PC-9 (cell line): ENCODE data around the gene TWNK. TPM values are rescaled to one million over a fixed set of nuclear protein-coding genes. Genes with fewer than 3 reads are reported as not detected.

Source experiments
- BruUV-seq: library from RNA; stranded (reverse); fragments of 400-500 nt; replicated peaks from 2 replicates; lab custom pipeline; 2021; lab: Mats Ljungman, UMichigan
- CTCF ChIA-PET: fragments of 300-600 bp; sonication (Branson Sonifier 250); formaldehyde crosslinking; loops from one replicate; lab custom pipeline; 2022; ENCODE audit warnings: antibody characterized with exemption; lab: Charles Lee
- POLR2A ChIA-PET: fragments of 300-600 bp; sonication (Branson Sonifier 250); formaldehyde crosslinking; loops from one replicate; lab custom pipeline; 2022; ENCODE audit warnings: antibody characterized with exemption; ENCODE audit not compliant: unreplicated experiment; lab: Charles Lee
- DNase-seq, 2 experiments: peaks; one replicate each; pipeline versions ENCODE4 v3.0.0 to v3.0.0-alpha.2; 2015 to 2022; ENCODE audit warnings: mixed read lengths in 1 of 2
- H2AFZ ChIP-seq: fragments of 200-600 bp; sonication (generic); 2 replicates; pipeline ENCODE4 v1.8.1; 2017; ENCODE audit warnings: antibody characterized with exemption
- H3F3A ChIP-seq: fragments of 200-600 bp; sonication (generic); 2 replicates; pipeline ENCODE4 v1.8.1; 2017; ENCODE audit warnings: antibody characterized with exemption, mild to moderate bottlenecking, low read depth; ENCODE audit not compliant: insufficient read depth
- H3K27ac ChIP-seq: fragments of 200-600 bp; sonication (generic); 2 replicates; pipeline ENCODE4 v1.6.1; 2016; ENCODE audit warnings: mixed run types
- H3K27me3 ChIP-seq: fragments of 200-600 bp; sonication (generic); 2 replicates; pipeline ENCODE4 v1.6.1; 2016; ENCODE audit warnings: low read depth, mixed run types; ENCODE audit not compliant: insufficient read depth
- H3K36me3 ChIP-seq: fragments of 200-600 bp; sonication (generic); 2 replicates; pipeline ENCODE4 v1.6.1; 2016; ENCODE audit warnings: low read depth, mixed run types
- H3K4me1 ChIP-seq: fragments of 200-600 bp; sonication (generic); replicated peaks from 2 replicates; pipeline ENCODE4 v1.6.1; 2016; ENCODE audit warnings: mixed run types; ENCODE audit not compliant: insufficient read depth
- H3K4me2 ChIP-seq: fragments of 200-600 bp; sonication (generic); 2 replicates; pipeline ENCODE4 v1.6.1; 2017; ENCODE audit warnings: mixed run types
- H3K4me3 ChIP-seq: fragments of 200-600 bp; sonication (generic); 2 replicates; pipeline ENCODE4 v1.6.1; 2016; ENCODE audit warnings: mixed run types
- H3K79me2 ChIP-seq: fragments of 200-600 bp; sonication (generic); 2 replicates; pipeline ENCODE4 v1.6.1; 2017; ENCODE audit warnings: low read depth, mixed run types
- H3K9me2 ChIP-seq: fragments of 200-600 bp; sonication (generic); 2 replicates; pipeline ENCODE4 v1.8.1; 2017; ENCODE audit warnings: mild to moderate bottlenecking; ENCODE audit not compliant: insufficient read depth
- H3K9me3 ChIP-seq: fragments of 200-600 bp; sonication (generic); 2 replicates; pipeline ENCODE4 v1.8.1; 2016; ENCODE audit warnings: low read depth; ENCODE audit not compliant: insufficient read depth
- H4K20me1 ChIP-seq: fragments of 200-600 bp; sonication (generic); 2 replicates; pipeline ENCODE4 v1.8.1; 2017; ENCODE audit not compliant: insufficient read depth
- EZH2 ChIP-seq: fragments of 200-600 bp; sonication (generic); IDR thresholded peaks from 2 replicates; pipeline ENCODE4 v1.8.0; 2017; ENCODE audit warnings: antibody characterized with exemption, low read depth
- intact Hi-C: fragments of 100-400 bp; cut with micrococcal nuclease; formaldehyde crosslinking; loops from one replicate; pipeline ENCODE4 v1.10.0; 2022; ENCODE audit not compliant: unreplicated experiment
- total RNA-seq: library from RNA; stranded (reverse); gene quantifications from 2 replicates; pipeline ENCODE4 v1.2.3, GENCODE V29; 2021
- TF ChIP-seq, protein P1 (sequence below): fragments of 200-600 bp; sonication (generic); conservative IDR thresholded peaks from 2 replicates; pipeline ENCODE4 v1.6.1; 2017; ENCODE audit warnings: mixed run types, antibody characterized with exemption, mild to moderate bottlenecking, moderate library complexity

TWNK gene
- total RNA-seq, 1 experiment from 2014 or later = 7.9 TPM

DNA sequence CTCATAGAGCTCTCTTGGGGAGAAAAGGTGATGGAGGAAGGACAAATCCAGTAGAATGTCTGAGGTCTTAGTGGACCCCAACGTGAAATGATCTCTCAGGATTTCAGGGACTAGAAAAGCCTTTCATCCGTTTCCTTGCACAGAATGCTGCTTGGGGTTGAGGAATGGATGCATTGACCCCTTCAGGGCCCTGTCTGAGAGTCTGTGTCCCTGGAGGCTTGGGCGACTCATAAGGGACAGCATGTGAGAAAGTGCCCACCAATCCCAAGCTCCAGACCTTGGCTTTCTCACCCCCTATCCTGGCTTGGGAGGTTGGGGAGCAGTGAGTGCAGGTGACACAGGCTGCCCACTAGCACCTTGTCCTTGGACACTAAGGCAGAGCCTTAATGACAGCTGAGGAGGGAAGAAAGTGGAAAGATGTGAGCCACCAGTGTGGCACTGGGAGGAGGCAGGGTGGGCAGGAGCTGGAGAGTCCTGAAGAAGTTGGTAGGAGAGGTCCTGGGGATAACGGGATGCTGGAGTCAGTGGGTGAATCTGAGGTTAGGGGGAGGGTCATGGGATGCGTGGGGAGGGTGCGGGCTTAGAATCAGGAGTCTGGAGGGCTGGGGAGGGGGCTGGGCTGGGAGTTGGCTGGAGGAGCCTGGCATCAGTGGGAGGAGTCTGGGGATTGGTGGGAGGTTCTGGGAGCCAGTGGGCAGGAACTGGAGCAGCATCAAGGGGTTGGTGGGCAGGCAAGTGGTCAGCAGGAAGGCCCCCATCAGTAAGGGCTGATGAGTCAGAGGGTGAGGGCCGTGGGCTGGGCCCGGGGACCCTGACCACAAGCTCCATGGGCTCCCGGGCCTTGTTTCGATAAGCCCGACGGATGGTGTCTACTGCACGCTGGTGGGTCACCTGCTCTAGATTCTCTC lies 20.8 kb downstream of the TWNK start:
- no peaks in the 10 kb centered on the region for H3K27me3 ChIP-seq
- no peak overlapping the region for H3K4me2 ChIP-seq
- peaks cover 9% of the 10 kb centered on the region; the same call in 1 of the 2 replicates for H3F3A ChIP-seq
- H3K9me3 ChIP-seq = no peaks in the 10 kb centered on the region
- CTCF ChIA-PET = interaction anchor here (1.1 kb wide), 1 partner anchor 12 kb away, joined by 3 read pairs; no protein-coding TSS in a partner anchor
- intact Hi-C loops = no loop called here
- no peak for TF ChIP-seq EZH2
- H4K20me1 ChIP-seq = no peaks in the 10 kb centered on the region
- no peaks in the 10 kb centered on the region for H3K36me3 ChIP-seq
- POLR2A ChIA-PET = no interaction called here
- no peaks in the 10 kb centered on the region for H3K9me2 ChIP-seq
- H3K4me1 ChIP-seq = peaks cover 2% of the 10 kb centered on the region
- H3K4me3 ChIP-seq = no peak overlapping the region
- BruUV-seq = no TSS peak
- no peak overlapping the region for H3K27ac ChIP-seq
- H3K79me2 ChIP-seq = no peaks in the 10 kb centered on the region
- no peak for DNase-seq
- H2AFZ ChIP-seq = no peak overlapping the region

DNA sequence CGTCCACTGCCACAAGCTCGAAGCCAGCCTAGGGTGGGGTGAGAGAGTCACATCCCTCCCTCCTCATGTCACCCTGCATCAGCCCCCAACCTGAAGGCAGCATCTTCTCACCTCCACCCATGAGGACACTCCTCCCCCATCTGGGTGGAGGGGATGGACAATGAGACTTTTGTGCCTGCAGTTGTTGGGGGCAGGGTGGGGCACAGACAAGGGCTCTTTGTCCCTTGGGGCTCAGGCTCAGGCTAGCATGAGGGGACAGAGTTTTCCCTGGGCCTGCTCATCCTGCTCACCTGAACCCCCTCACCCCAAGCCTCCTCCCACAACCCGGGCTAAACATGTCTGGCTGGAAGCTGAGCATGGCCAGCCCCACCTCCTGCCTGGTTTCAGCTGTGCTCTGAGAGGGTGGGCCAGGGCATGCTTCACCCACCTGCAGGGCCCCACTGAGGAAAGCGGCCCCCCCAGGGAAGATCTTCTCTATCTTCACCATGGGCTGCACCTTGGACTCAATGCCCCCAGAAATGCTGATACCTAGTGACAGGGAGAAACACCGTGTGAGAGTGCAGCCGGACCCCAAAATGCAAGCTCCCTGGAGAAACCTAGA lies 21.6 kb downstream of the TWNK start:
- Histone ChIP-seq H3K4me3 (no peak overlapping the region), H3K27ac (no peak overlapping the region), H3K9me3 (no peaks in the 10 kb centered on the region), H3K27me3 (no peaks in the 10 kb centered on the region), H3K4me1 (peaks cover 5% of the 10 kb centered on the region), H3K79me2 (no peaks in the 10 kb centered on the region), H3K9me2 (no peaks in the 10 kb centered on the region), H3K36me3 (no peaks in the 10 kb centered on the region), H3K4me2 (no peak overlapping the region), H4K20me1 (no peaks in the 10 kb centered on the region), H2AFZ (no peak overlapping the region), H3F3A (peaks cover 13% of the 10 kb centered on the region; the same call in 1 of the 2 replicates)
- ChIA-PET POLR2A (no interaction called here), CTCF (no interaction called here)
- no peak for DNase-seq
- intact Hi-C loops = no loop called here
- TF ChIP-seq, protein P1, sequence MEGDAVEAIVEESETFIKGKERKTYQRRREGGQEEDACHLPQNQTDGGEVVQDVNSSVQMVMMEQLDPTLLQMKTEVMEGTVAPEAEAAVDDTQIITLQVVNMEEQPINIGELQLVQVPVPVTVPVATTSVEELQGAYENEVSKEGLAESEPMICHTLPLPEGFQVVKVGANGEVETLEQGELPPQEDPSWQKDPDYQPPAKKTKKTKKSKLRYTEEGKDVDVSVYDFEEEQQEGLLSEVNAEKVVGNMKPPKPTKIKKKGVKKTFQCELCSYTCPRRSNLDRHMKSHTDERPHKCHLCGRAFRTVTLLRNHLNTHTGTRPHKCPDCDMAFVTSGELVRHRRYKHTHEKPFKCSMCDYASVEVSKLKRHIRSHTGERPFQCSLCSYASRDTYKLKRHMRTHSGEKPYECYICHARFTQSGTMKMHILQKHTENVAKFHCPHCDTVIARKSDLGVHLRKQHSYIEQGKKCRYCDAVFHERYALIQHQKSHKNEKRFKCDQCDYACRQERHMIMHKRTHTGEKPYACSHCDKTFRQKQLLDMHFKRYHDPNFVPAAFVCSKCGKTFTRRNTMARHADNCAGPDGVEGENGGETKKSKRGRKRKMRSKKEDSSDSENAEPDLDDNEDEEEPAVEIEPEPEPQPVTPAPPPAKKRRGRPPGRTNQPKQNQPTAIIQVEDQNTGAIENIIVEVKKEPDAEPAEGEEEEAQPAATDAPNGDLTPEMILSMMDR = no peak
- TF ChIP-seq EZH2 = no peak
- BruUV-seq = no TSS peak

DNA sequence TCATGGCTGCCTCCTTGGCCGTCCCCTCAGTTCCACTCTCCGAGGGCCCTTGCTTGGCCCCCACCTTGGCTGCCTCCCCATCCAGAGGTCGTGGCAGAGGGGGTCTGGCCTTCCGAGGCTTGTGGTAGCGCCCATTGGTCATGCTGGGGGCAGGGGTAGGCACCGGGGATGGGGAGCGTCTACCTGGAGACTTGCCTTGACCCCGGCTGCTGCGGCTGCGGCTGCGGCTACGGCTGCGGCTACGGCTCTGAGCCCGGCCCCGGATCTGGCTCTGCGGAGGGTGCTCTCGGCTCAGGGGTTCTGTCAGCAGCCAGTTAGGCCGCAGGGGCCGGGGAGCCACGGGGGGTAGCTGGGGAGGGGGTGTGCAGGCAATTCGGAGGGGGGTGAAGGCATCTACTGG lies 23.0 kb downstream of the TWNK start:
- POLR2A ChIA-PET = no interaction called here
- DNase-seq = no peak
- no peak overlapping the region for H2AFZ ChIP-seq
- no peak overlapping the region for H3K27ac ChIP-seq
- H3K4me1 ChIP-seq = peaks cover 5% of the 10 kb centered on the region
- H3K36me3 ChIP-seq = no peaks in the 10 kb centered on the region
- no peaks in the 10 kb centered on the region for H4K20me1 ChIP-seq
- no peak overlapping the region for H3K4me3 ChIP-seq
- no peaks in the 10 kb centered on the region for H3K9me2 ChIP-seq
- no peaks in the 10 kb centered on the region for H3K27me3 ChIP-seq
- H3K79me2 ChIP-seq = no peaks in the 10 kb centered on the region
- no peak overlapping the region for H3K4me2 ChIP-seq
- TF ChIP-seq, protein P1 = no peak
- no peak for TF ChIP-seq EZH2
- H3K9me3 ChIP-seq = no peaks in the 10 kb centered on the region
- CTCF ChIA-PET = no interaction called here
- peaks cover 13% of the 10 kb centered on the region; the same call in 1 of the 2 replicates for H3F3A ChIP-seq
- BruUV-seq = no TSS peak
- intact Hi-C loops = loop anchor here (5.0 to 10.0 kb wide), 3 partner anchors 123 to 576 kb away; no protein-coding TSS in a partner anchor
